NCI-H446 treated with DMSO at 0.1 percent for 48 hours (cell line): ENCODE results near the gene ADGRD1.
"Not testable (repeated sequence)": the region's sequence is repeated elsewhere in the genome, so short reads cannot be mapped to it uniquely, and the experiment has no call there.

Experiments
- DNase-seq: peaks from one replicate; lab custom pipeline; 2025; lab: John Stamatoyannopoulos, UW

The ADGRD1 gene

GRCh38 chr12:130953771-130954543, at the start of gene ADGRD1:
ADGRD1 (plus strand) TSS chr12:130953907; CDS start chr12:130954466, 559 bp downstream.
- no peak for DNase-seq

GRCh38 chr12:130904064-130904463, 49.6 kb upstream of the ADGRD1 start:
- DNase-seq = no peak

GRCh38 chr12:130904936-130905455, 48.7 kb upstream of the ADGRD1 start:
- not testable (repeated sequence) for DNase-seq

- DNase-seq = no peak
These were observed 44.6 kb upstream of the ADGRD1 start for GRCh38 chr12:130909111-130909510.

- no peak for DNase-seq
These were observed 42.5 kb upstream of the ADGRD1 start for GRCh38 chr12:130911193-130911592.

GRCh38 chr12:130911933-130912332, 41.8 kb upstream of the ADGRD1 start:
- DNase-seq = no peak

- no peak for DNase-seq
These were observed 37.3 kb upstream of the ADGRD1 start for GRCh38 chr12:130916241-130916911.

GRCh38 chr12:130917607-130918006, 36.1 kb upstream of the ADGRD1 start:
- DNase-seq = no peak

- DNase-seq = no peak
These were observed 34.6 kb upstream of the ADGRD1 start for GRCh38 chr12:130919086-130919485.

- DNase-seq = no peak
These were observed 33.5 kb upstream of the ADGRD1 start for GRCh38 chr12:130920119-130920703.

- DNase-seq = no peak
These were observed 32.9 kb upstream of the ADGRD1 start for GRCh38 chr12:130920723-130921381.

GRCh38 chr12:130922511-130922953, 31.2 kb upstream of the ADGRD1 start:
- DNase-seq = no peak

GRCh38 chr12:130924966-130925665, 28.6 kb upstream of the ADGRD1 start:
- DNase-seq = no peak

- DNase-seq = no peak
These were observed 28.1 kb upstream of the ADGRD1 start for GRCh38 chr12:130925666-130926015.

- DNase-seq = no peak
These were observed 24.3 kb upstream of the ADGRD1 start for GRCh38 chr12:130929363-130929762.

- DNase-seq = no peak
These were observed 21.4 kb upstream of the ADGRD1 start for GRCh38 chr12:130932061-130932930.

GRCh38 chr12:130933269-130933995, 20.3 kb upstream of the ADGRD1 start:
- no peak for DNase-seq

- no peak for DNase-seq
These were observed 19.0 kb upstream of the ADGRD1 start for GRCh38 chr12:130934753-130935152.

GRCh38 chr12:130936561-130936960, 17.1 kb upstream of the ADGRD1 start:
- no peak for DNase-seq

GRCh38 chr12:130937063-130937462, 16.6 kb upstream of the ADGRD1 start:
- DNase-seq = no peak
